Measurements from ENCODE around the gene DMPK. TPM values are rescaled to one million over a fixed set of nuclear protein-coding genes. Genes with fewer than 3 reads are reported as not detected.
"Not testable (repeated sequence)": the region's sequence is repeated elsewhere in the genome, so short reads cannot be mapped to it uniquely, and the experiment has no call there.

DMPK gene
- total RNA-seq, 2 donors from 2014 or later, result 18.7 to 35.8 TPM

GRCh38 chr19:45747513-45747912 lies 34.8 kb downstream of the DMPK start:
- H3K9me3 ChIP-seq (ENCODE audit: control insufficient read depth, low read length, poor library complexity, severe bottlenecking), result no peaks in the 10 kb centered on the region
- Mint-ChIP-seq H3K4me3 (no peak overlapping the region), H3K36me3 (ENCODE audit: low read depth) (no peaks in the 10 kb centered on the region), H3K4me1 (peaks cover 2% of the 10 kb centered on the region), H3K27me3 (peaks cover 24% of the 10 kb centered on the region), H3K27ac (no peak overlapping the region)
- DNase-seq, result no peak
- ATAC-seq, result no peak

GRCh38 chr19:45746866-45747265 lies 35.4 kb downstream of the DMPK start:
- Mint-ChIP-seq H3K27ac (no peak overlapping the region), H3K4me1 (peaks cover 2% of the 10 kb centered on the region), H3K27me3 (peaks cover 28% of the 10 kb centered on the region), H3K36me3 (ENCODE audit: low read depth) (no peaks in the 10 kb centered on the region), H3K4me3 (no peak overlapping the region)
- ATAC-seq (no peak), DNase-seq (no peak)
- no peaks in the 10 kb centered on the region for H3K9me3 ChIP-seq (ENCODE audit: control insufficient read depth, low read length, poor library complexity, severe bottlenecking)

GRCh38 chr19:45745606-45746005 lies 36.7 kb downstream of the DMPK start:
- ATAC-seq, result no peak
- no peaks in the 10 kb centered on the region for H3K36me3 Mint-ChIP-seq (ENCODE audit: low read depth)

GRCh38 chr19:45742969-45743368 lies 39.3 kb downstream of the DMPK start:
- ATAC-seq (no peak), DNase-seq (no peak)
- Mint-ChIP-seq H3K27ac (no peak overlapping the region), H3K27me3 (peaks cover 37% of the 10 kb centered on the region), H3K4me1 (peaks cover 2% of the 10 kb centered on the region), H3K4me3 (no peak overlapping the region), H3K36me3 (ENCODE audit: low read depth) (peaks cover 2% of the 10 kb centered on the region)
- no peaks in the 10 kb centered on the region for H3K9me3 ChIP-seq (ENCODE audit: control insufficient read depth, low read length, poor library complexity, severe bottlenecking)

More at GRCh38 chr19:45745606-45746005, 36.7 kb downstream of the DMPK start:
- H3K9me3 ChIP-seq (ENCODE audit: control insufficient read depth, low read length, poor library complexity, severe bottlenecking), result no peaks in the 10 kb centered on the region
- no peak overlapping the region for H3K4me3 Mint-ChIP-seq
- H3K27ac Mint-ChIP-seq, result no peak overlapping the region
- peaks cover 2% of the 10 kb centered on the region for H3K4me1 Mint-ChIP-seq
- no peak for DNase-seq
- H3K27me3 Mint-ChIP-seq, result peaks cover 28% of the 10 kb centered on the region

- no peaks in the 10 kb centered on the region for H3K4me1 Mint-ChIP-seq
- no peak overlapping the region for H3K27ac Mint-ChIP-seq
- peaks cover 23% of the 10 kb centered on the region for H3K27me3 Mint-ChIP-seq
- H3K36me3 Mint-ChIP-seq (ENCODE audit: low read depth), result peaks cover 3% of the 10 kb centered on the region
- DNase-seq (no peak), ATAC-seq (no peak)
- H3K9me3 ChIP-seq (ENCODE audit: control insufficient read depth, low read length, poor library complexity, severe bottlenecking), result no peaks in the 10 kb centered on the region
- H3K4me3 Mint-ChIP-seq, result no peak overlapping the region
Observed at GRCh38 chr19:45739498-45740439, 42.5 kb downstream of the DMPK start.

- Mint-ChIP-seq H3K36me3 (ENCODE audit: low read depth) (peaks cover 5% of the 10 kb centered on the region), H3K4me3 (no peak within 1 kb of the TSS), H3K4me1 (peaks cover 17% of the 10 kb centered on the region), H3K27ac (no peak within 1 kb of the TSS), H3K27me3 (peaks cover 5% of the 10 kb centered on the region)
- DNase-seq (no peak), ATAC-seq (no peak)
- no peaks in the 10 kb centered on the region for H3K9me3 ChIP-seq (ENCODE audit: control insufficient read depth, low read length, poor library complexity, severe bottlenecking)
Observed at GRCh38 chr19:45733160-45733810, 49.0 kb downstream of the DMPK start, which contains the start of gene MEIOSIN. TSS of gene MEIOSIN (plus strand) at chr19:45733439. CDS start at chr19:45735377, 1,938 bp downstream.

- H3K9me3 ChIP-seq (ENCODE audit: control insufficient read depth, low read length, poor library complexity, severe bottlenecking), result no peaks in the 10 kb centered on the region
- Mint-ChIP-seq H3K27ac (peak within 1 kb of the TSS; percentile 96), H3K4me1 (peaks cover 27% of the 10 kb centered on the region), H3K4me3 (peak within 1 kb of the TSS; percentile 97), H3K36me3 (ENCODE audit: low read depth) (peaks cover 2% of the 10 kb centered on the region), H3K27me3 (no peaks in the 10 kb centered on the region)
- peak; percentile 100 for ATAC-seq
- DNase-seq, result peak; percentile 79 to 89 (median 87)
Observed at GRCh38 chr19:45730368-45731288, 51.7 kb downstream of the DMPK start, which contains the start of gene FBXO46. TSS of gene FBXO46 (minus strand) at chr19:45730896. CDS start at chr19:45713495, 17,401 bp downstream.

GRCh38 chr19:45729800-45730290 lies 52.4 kb downstream of the DMPK start:
- peak overlapping the region; percentile 97 for H3K4me3 Mint-ChIP-seq
- ATAC-seq (no peak), DNase-seq (no peak)
- H3K9me3 ChIP-seq (ENCODE audit: control insufficient read depth, low read length, poor library complexity, severe bottlenecking), result no peaks in the 10 kb centered on the region
- H3K27ac Mint-ChIP-seq, result peak overlapping the region; percentile 96
- H3K36me3 Mint-ChIP-seq (ENCODE audit: low read depth), result peaks cover 2% of the 10 kb centered on the region
- no peaks in the 10 kb centered on the region for H3K27me3 Mint-ChIP-seq
- H3K4me1 Mint-ChIP-seq, result peaks cover 27% of the 10 kb centered on the region

GRCh38 chr19:45728683-45729082 lies 53.6 kb downstream of the DMPK start:
- not testable (repeated sequence) for H3K36me3 Mint-ChIP-seq (ENCODE audit: low read depth); H3K9me3 ChIP-seq (ENCODE audit: control insufficient read depth, low read length, poor library complexity, severe bottlenecking); H3K27me3 Mint-ChIP-seq; DNase-seq; ATAC-seq; H3K4me3 Mint-ChIP-seq
- H3K27ac Mint-ChIP-seq, result peak overlapping the region; percentile 75
- H3K4me1 Mint-ChIP-seq, result peaks cover 27% of the 10 kb centered on the region

- not testable (repeated sequence) for H3K27ac Mint-ChIP-seq; H3K9me3 ChIP-seq (ENCODE audit: control insufficient read depth, low read length, poor library complexity, severe bottlenecking); H3K27me3 Mint-ChIP-seq; DNase-seq; H3K36me3 Mint-ChIP-seq (ENCODE audit: low read depth); H3K4me3 Mint-ChIP-seq; ATAC-seq
- peaks cover 30% of the 10 kb centered on the region for H3K4me1 Mint-ChIP-seq
Observed at GRCh38 chr19:45720065-45720464, 62.2 kb downstream of the DMPK start.

Measured in T-helper 17 cell (primary cell).